Superior temporal gyrus (tissue), 1 donor: ENCODE data around the gene G2E3.
"Not testable (repeated sequence)": the region's sequence is repeated elsewhere in the genome, so short reads cannot be mapped to it uniquely, and the experiment has no call there.

Experiments
- DNase-seq: peaks from one replicate; pipeline ENCODE4 v3.0.0-alpha.2; 2016; ENCODE audit errors: extremely low spot score

The G2E3 gene

GRCh38 chr14:30603402-30603801 is 44.4 kb downstream of the G2E3 start:
- no peak for DNase-seq

GRCh38 chr14:30604696-30605095 is 45.7 kb downstream of the G2E3 start:
- not testable (repeated sequence) for DNase-seq

- no peak for DNase-seq
These were observed 48.3 kb downstream of the G2E3 start for GRCh38 chr14:30607156-30607780.

- no peak for DNase-seq
These were observed 49.6 kb downstream of the G2E3 start for GRCh38 chr14:30608533-30609006.

GRCh38 chr14:30610787-30611343 is 51.9 kb downstream of the G2E3 start:
- peak; percentile 59 for DNase-seq

GRCh38 chr14:30614155-30614554 is 55.2 kb downstream of the G2E3 start:
- DNase-seq: no peak

- no peak for DNase-seq
These were observed 61.2 kb downstream of the G2E3 start for GRCh38 chr14:30620178-30620577.

- no peak for DNase-seq
These were observed 62.5 kb downstream of the G2E3 start for GRCh38 chr14:30621354-30621939.

- DNase-seq: peak; percentile 96
These were observed 63.2 kb downstream of the G2E3 start, which contains the start of gene SCFD1 for GRCh38 chr14:30621940-30622830. TSS of gene SCFD1 (plus strand) at chr14:30622319. CDS start at chr14:30622339, 20 bp downstream.

GRCh38 chr14:30623412-30624131 is 64.6 kb downstream of the G2E3 start:
- no peak for DNase-seq

- DNase-seq: no peak
These were observed 65.1 kb downstream of the G2E3 start for GRCh38 chr14:30624132-30624423.

- DNase-seq: no peak
These were observed 66.6 kb downstream of the G2E3 start for GRCh38 chr14:30625533-30625932.

- DNase-seq: not testable (repeated sequence)
These were observed 70.5 kb downstream of the G2E3 start for GRCh38 chr14:30629432-30629831.

- DNase-seq: no peak
These were observed 71.3 kb downstream of the G2E3 start for GRCh38 chr14:30630248-30630647.

- no peak for DNase-seq
These were observed 73.8 kb downstream of the G2E3 start for GRCh38 chr14:30632730-30633129.

- no peak for DNase-seq
These were observed 80.0 kb downstream of the G2E3 start for GRCh38 chr14:30638926-30639325.

- no peak for DNase-seq
These were observed 82.2 kb downstream of the G2E3 start for GRCh38 chr14:30641207-30641606.

GRCh38 chr14:30644462-30644861 is 85.5 kb downstream of the G2E3 start:
- not testable (repeated sequence) for DNase-seq

GRCh38 chr14:30645600-30645999 is 86.6 kb downstream of the G2E3 start:
- DNase-seq: no peak

- DNase-seq: no peak
These were observed 89.5 kb downstream of the G2E3 start for GRCh38 chr14:30648471-30648870.

- DNase-seq: no peak
These were observed 93.0 kb downstream of the G2E3 start for GRCh38 chr14:30651937-30652336.

GRCh38 chr14:30655124-30655523 is 96.2 kb downstream of the G2E3 start:
- no peak for DNase-seq
